Fibroblast of lung (primary cell): ENCODE results near the gene JMJD1C. TPM values are rescaled to one million over a fixed set of nuclear protein-coding genes. Genes with fewer than 3 reads are reported as not detected.

ENCODE experiments used
- DNase-seq, 2 donors: peaks; one replicate each; pipeline versions ENCODE4 v3.0.0 to v3.0.0-alpha.2; 2010; ENCODE audit warnings: low read depth in 2 of 2
- H2AFZ ChIP-seq: 2 replicates; pipeline ENCODE4 v1.5.1; 2012; ENCODE audit warnings: low read length, control low read depth, inconsistent platforms
- H3K27ac ChIP-seq: 2 replicates; pipeline ENCODE4 v1.5.1; 2011; ENCODE audit warnings: low read length, control low read depth; ENCODE audit not compliant: insufficient read depth
- H3K27me3 ChIP-seq: 2 replicates; pipeline ENCODE4 v1.5.1; 2011; ENCODE audit warnings: mild to moderate bottlenecking, low read length; ENCODE audit not compliant: control insufficient read depth, insufficient read depth
- H3K36me3 ChIP-seq: 2 replicates; pipeline ENCODE4 v1.5.1; 2011; ENCODE audit warnings: low read length; ENCODE audit not compliant: control insufficient read depth, insufficient read depth
- H3K4me1 ChIP-seq: 2 replicates; pipeline ENCODE4 v1.5.1; 2011; ENCODE audit warnings: low read length; ENCODE audit not compliant: control insufficient read depth, insufficient read depth; ENCODE audit errors: extremely low read depth
- H3K4me2 ChIP-seq: 2 replicates; pipeline ENCODE4 v1.5.1; 2011; ENCODE audit warnings: low read length, control low read depth; ENCODE audit not compliant: insufficient read depth; ENCODE audit errors: extremely low read depth
- H3K4me3 ChIP-seq, 4 experiments: fragments of 200-600 bp in 1 of 4; sonication (generic) in 1 of 4; replicated peaks in 1 of 4; 2 replicates each; pipeline ENCODE4 v1.5.1; 2011 to 2016; ENCODE audit warnings: low read length in 4 of 4, low read depth in 3 of 4, mild to moderate bottlenecking in 3 of 4, control low read depth in 2 of 4, inconsistent platforms in 1 of 4, mixed read lengths in 1 of 4; ENCODE audit not compliant: insufficient read depth in 1 of 4; ENCODE audit errors: control extremely low read depth in 1 of 4
- H3K79me2 ChIP-seq: 2 replicates; pipeline ENCODE4 v1.5.1; 2012; ENCODE audit warnings: mild to moderate bottlenecking, low read length, inconsistent platforms; ENCODE audit not compliant: control insufficient read depth, insufficient read depth
- H3K9ac ChIP-seq: 2 replicates; pipeline ENCODE4 v1.5.1; 2011; ENCODE audit warnings: mild to moderate bottlenecking, low read length, control low read depth; ENCODE audit not compliant: insufficient read depth
- H3K9me3 ChIP-seq: 2 replicates; pipeline ENCODE4 v1.5.1; 2012; ENCODE audit warnings: low read depth, low read length; ENCODE audit not compliant: control insufficient read depth, insufficient read depth
- H4K20me1 ChIP-seq: 2 replicates; pipeline ENCODE4 v1.5.1; 2011; ENCODE audit warnings: low read length; ENCODE audit not compliant: control insufficient read depth, insufficient read depth; ENCODE audit errors: extremely low read depth
- CTCF ChIP-seq, 2 donors: IDR thresholded peaks in 1 of 2; conservative IDR thresholded peaks in 1 of 2; 1 replicate in 1 of 2; 2 replicates in 1 of 2; pipeline ENCODE4 v1.5.1; 2011 to 2012; ENCODE audit warnings: low read length in 2 of 2, control low read depth in 1 of 2, inconsistent platforms in 1 of 2, low read depth in 1 of 2, mild to moderate bottlenecking in 1 of 2
- EZH2 ChIP-seq: IDR thresholded peaks from 2 replicates; pipeline ENCODE4 v1.5.1; 2012; ENCODE audit warnings: low read length, control low read depth, mild to moderate bottlenecking; ENCODE audit errors: missing control alignments
- polyA plus RNA-seq, 2 donors: library from polyadenylated mRNA; depleted of rRNA in 1 of 2; stranded (reverse) in 1 of 2; unstranded in 1 of 2; fragments of >200 nt; gene quantifications; 2 replicates each; pipeline ENCODE4 v1.2.1, GENCODE V29; 2011 to 2012; ENCODE audit warnings: missing spikeins in 1 of 2
- total RNA-seq: library from RNA; depleted of rRNA; stranded (reverse); fragments of >200 nt; gene quantifications from 2 replicates; pipeline ENCODE4 v1.2.1, GENCODE V29; 2014

Gene JMJD1C
- total and polyA plus RNA-seq, 2 donors (not counting 1 experiment from before 2014, with no cell fraction given): 39.9 to 67.0 TPM

- no peak for TF ChIP-seq CTCF (conservative IDR thresholded peaks at IDR 0.05 in 1 of 2, IDR thresholded peaks at IDR 0.05 in 1 of 2; ENCODE audit: low read depth in 1 of 2, low read length in 2 of 2)
- TF ChIP-seq EZH2: no peak
- no peak overlapping the region for H3K27ac ChIP-seq
- H3K9me3 ChIP-seq: no peaks in the 10 kb centered on the region
- H3K79me2 ChIP-seq: peaks cover 52% of the 10 kb centered on the region
- H3K9ac ChIP-seq: no peak overlapping the region
- peaks cover 4% of the 10 kb centered on the region for H3K4me1 ChIP-seq
- no peaks in the 10 kb centered on the region for H3K27me3 ChIP-seq
- H2AFZ ChIP-seq: no peak overlapping the region
- H3K4me2 ChIP-seq: no peak overlapping the region
- DNase-seq: peak in 1 of 2 donors; percentile 20
- H3K36me3 ChIP-seq: no peaks in the 10 kb centered on the region
- no peaks in the 10 kb centered on the region for H4K20me1 ChIP-seq
- H3K4me3 ChIP-seq: no peak overlapping the region
Observed at GRCh38 chr10:63434866-63435854, 30.6 kb downstream of the JMJD1C start.

- Histone ChIP-seq H3K4me1 (peaks cover 6% of the 10 kb centered on the region), H3K9me3 (no peaks in the 10 kb centered on the region), H2AFZ (no peak overlapping the region), H3K36me3 (peaks cover 2% of the 10 kb centered on the region), H3K4me3 (no peak overlapping the region), H3K79me2 (peaks cover 62% of the 10 kb centered on the region), H3K27ac (no peak overlapping the region), H4K20me1 (no peaks in the 10 kb centered on the region), H3K27me3 (no peaks in the 10 kb centered on the region), H3K4me2 (no peak overlapping the region), H3K9ac (no peak overlapping the region)
- TF ChIP-seq EZH2 (no peak), CTCF (conservative IDR thresholded peaks at IDR 0.05 in 1 of 2, IDR thresholded peaks at IDR 0.05 in 1 of 2; ENCODE audit: low read depth in 1 of 2, low read length in 2 of 2) (no peak)
- peak in 1 of 2 donors; percentile 62 for DNase-seq
Observed at GRCh38 chr10:63431962-63432797, 33.6 kb downstream of the JMJD1C start.

GRCh38 chr10:63430999-63431356, 34.8 kb downstream of the JMJD1C start:
- no peak overlapping the region for H3K9ac ChIP-seq
- H3K4me3 ChIP-seq: no peak overlapping the region
- H3K27ac ChIP-seq: peak overlapping the region; percentile 77
- H3K27me3 ChIP-seq: no peaks in the 10 kb centered on the region
- no peak for DNase-seq
- H2AFZ ChIP-seq: no peak overlapping the region
- H3K4me2 ChIP-seq: peak overlapping the region; percentile 26
- H3K9me3 ChIP-seq: no peaks in the 10 kb centered on the region
- peaks cover 2% of the 10 kb centered on the region for H3K36me3 ChIP-seq
- H3K4me1 ChIP-seq: peaks cover 6% of the 10 kb centered on the region
- no peak for TF ChIP-seq CTCF (conservative IDR thresholded peaks at IDR 0.05 in 1 of 2, IDR thresholded peaks at IDR 0.05 in 1 of 2; ENCODE audit: low read depth in 1 of 2, low read length in 2 of 2)
- TF ChIP-seq EZH2: no peak
- no peaks in the 10 kb centered on the region for H4K20me1 ChIP-seq
- peaks cover 69% of the 10 kb centered on the region for H3K79me2 ChIP-seq
